MG63 (cell line): ENCODE results near the gene MAB21L2. TPM values are rescaled to one million over a fixed set of nuclear protein-coding genes. Genes with fewer than 3 reads are reported as not detected.
A peak's percentile ranks its signal among the peaks of the same experiment; 100 is the strongest.

Source experiments
- DNase-seq: peaks from one replicate; pipeline ENCODE4 v3.0.0-alpha.2; 2020
- H3K27me3 ChIP-seq: fragments of 250-450 bp; sonication (Bioruptor Pico); 2 replicates; pipeline ENCODE4 v1.5.1; 2020; ENCODE audit warnings: mild to moderate bottlenecking, moderate library complexity
- H3K36me3 ChIP-seq: fragments of 250-450 bp; sonication (Bioruptor Pico); 2 replicates; pipeline ENCODE4 v1.5.1; 2020; ENCODE audit warnings: mild to moderate bottlenecking, moderate library complexity
- H3K4me3 ChIP-seq: fragments of 250-450 bp; sonication (Bioruptor Pico); 2 replicates; pipeline ENCODE4 v1.5.1; 2020; ENCODE audit warnings: mild to moderate bottlenecking, moderate library complexity
- H3K9me3 ChIP-seq: fragments of 250-450 bp; sonication (Bioruptor Pico); 2 replicates; pipeline ENCODE4 v1.5.1; 2020; ENCODE audit warnings: mild to moderate bottlenecking, moderate library complexity
- total RNA-seq: library from RNA; depleted of rRNA; stranded (reverse); fragments of >200 nt; shearing (Covaris generic); gene quantifications from 2 replicates; pipeline ENCODE4 v1.2.3, GENCODE V29; 2014; ENCODE audit warnings: low replicate concordance

Gene MAB21L2
- total RNA-seq, 1 experiment from 2014 or later, result 0.07 TPM

DNA sequence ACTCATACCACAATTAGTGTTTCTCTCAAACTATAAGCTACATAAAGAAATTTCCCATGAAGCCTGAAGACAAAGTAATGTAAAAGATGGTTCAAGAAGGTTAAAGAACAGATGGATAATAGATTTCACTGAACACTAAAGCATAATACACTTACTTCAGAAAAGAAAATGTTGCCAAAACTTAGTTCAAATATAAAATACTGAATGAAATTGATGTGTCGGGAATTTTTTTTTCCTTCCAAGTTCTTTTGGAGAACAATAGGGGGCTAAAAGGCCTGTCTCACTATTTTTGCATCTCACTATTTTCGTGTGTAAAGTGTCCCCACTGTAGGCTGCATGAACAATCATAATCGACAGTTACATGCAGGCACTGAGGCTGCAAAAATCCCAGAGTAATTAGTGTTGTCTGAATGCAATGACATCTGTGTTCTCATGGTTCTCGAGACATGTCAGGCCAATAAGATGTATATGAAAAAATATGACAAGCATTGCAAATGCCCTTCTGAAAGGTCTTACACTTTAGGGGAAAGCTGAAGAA lies 11.9 kb upstream of the MAB21L2 start:
- Histone ChIP-seq H3K27me3 (no peaks in the 10 kb centered on the region), H3K36me3 (no peaks in the 10 kb centered on the region), H3K9me3 (no peaks in the 10 kb centered on the region), H3K4me3 (no peak overlapping the region)
- DNase-seq, result no peak

DNA sequence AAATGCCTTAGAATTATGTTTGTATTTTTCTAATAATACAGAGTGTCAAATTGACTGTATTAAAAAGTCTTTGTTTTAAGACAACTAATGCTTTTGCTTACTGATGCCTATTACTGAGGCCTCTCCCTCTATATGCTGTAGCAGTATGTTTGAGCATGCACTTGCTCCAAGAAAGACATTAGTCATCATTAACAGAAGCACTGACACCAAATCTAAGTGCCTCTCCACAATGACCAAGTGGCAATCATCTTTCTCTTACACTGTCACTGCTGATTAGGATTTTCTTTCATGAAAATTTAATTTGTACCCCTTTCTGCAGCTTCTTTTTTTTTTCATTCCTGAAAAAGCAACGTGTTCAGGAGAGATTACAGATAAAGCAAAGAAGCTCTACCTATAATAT lies 11.1 kb upstream of the MAB21L2 start:
- DNase-seq, result no peak
- Histone ChIP-seq H3K9me3 (no peaks in the 10 kb centered on the region), H3K36me3 (no peaks in the 10 kb centered on the region), H3K4me3 (no peak overlapping the region), H3K27me3 (no peaks in the 10 kb centered on the region)

DNA sequence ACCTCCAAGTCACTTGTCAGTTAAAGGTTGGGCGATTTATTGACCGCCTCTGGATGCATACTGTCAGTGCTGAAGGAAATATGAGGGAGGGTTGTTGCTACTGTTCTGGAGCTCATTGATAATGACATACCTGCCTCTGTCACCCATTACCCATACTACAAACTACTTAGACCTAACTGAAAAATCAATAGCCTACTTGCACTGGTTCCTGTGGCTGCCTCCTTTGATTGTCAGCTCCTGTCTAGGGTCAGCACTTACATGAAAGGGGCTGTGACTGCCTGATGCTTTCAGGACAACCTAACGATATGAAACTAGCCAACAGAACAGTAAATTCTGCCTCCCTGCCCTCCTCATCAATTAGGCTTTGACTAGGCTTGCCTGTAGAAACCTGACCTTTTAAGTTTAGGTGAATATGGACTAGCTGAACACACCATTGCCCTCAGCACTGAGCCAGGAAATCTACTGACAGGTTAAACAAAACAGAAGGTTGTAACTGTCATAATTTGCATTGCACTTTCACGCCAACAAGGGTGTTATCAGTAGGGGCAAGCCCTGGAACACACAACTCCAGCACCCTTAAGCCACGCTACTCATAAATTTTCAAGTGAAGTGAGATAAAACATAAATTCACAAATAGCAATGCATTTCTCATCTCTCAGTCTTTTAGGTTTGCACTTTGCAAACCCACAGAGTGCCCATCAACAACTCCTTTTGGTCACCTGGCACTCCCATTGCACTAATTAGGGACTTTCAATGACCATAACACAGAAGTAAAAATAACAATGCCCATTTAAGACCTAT lies 9.0 kb upstream of the MAB21L2 start:
- no peaks in the 10 kb centered on the region for H3K36me3 ChIP-seq
- H3K9me3 ChIP-seq, result no peaks in the 10 kb centered on the region
- H3K4me3 ChIP-seq, result no peak overlapping the region
- no peak for DNase-seq
- H3K27me3 ChIP-seq, result no peaks in the 10 kb centered on the region

DNA sequence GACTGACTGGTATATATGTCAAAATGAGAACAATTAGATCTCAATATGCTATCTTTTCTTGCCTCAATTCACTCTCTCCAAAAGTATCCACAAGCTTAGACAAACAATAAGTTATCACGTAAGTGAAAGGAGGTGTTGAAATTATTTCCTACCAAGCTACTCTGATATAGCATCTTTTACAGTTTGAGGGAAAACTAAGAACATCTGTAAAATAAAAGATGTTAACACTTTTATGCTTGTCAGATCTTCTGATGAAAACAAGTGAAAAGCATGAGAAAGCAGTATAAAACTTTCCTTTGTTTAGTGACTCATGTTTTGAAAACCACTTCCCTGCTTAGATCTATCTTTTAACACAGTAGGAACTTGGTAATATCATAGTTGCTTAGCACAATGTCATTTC lies 8.4 kb upstream of the MAB21L2 start:
- Histone ChIP-seq H3K36me3 (no peaks in the 10 kb centered on the region), H3K9me3 (no peaks in the 10 kb centered on the region), H3K27me3 (no peaks in the 10 kb centered on the region), H3K4me3 (no peak overlapping the region)
- no peak for DNase-seq

DNA sequence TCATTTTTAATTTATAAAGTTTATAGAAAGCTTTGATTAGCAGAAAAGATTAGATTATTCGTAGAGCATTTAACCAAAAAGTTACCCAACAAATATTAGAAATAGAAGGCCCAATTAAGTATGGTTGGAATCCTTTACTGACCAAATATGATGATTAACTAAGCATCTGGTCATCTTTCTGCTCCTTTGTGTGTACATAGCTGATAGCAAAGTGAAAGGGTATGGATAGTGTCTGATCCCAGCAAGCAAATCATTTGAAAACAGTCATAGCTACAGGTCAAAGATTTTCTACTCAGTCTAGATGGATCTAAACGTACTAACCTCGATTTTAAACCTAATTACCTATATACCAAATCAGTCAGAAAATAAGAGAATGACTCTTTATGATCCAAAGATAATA lies 7.3 kb upstream of the MAB21L2 start:
- Histone ChIP-seq H3K4me3 (no peak overlapping the region), H3K36me3 (no peaks in the 10 kb centered on the region), H3K27me3 (no peaks in the 10 kb centered on the region), H3K9me3 (no peaks in the 10 kb centered on the region)
- no peak for DNase-seq

DNA sequence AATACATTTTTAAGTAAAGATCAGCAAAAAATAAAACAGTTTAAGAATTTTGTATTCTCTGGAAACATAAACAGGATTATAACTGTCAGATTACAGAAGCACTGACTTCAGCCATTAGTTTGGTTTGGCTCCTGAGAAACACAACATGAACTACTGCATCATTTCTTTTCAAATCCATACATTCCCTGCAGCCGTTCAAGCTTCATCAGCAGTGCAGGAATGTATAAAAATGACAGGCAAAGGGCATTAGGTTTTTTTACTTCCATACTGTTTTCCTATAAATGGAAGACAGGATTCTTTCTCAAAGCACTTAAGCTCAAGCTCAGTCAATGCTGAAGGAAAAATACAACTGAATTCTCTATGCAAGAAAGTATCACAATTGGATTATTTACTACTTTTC lies 4.2 kb upstream of the MAB21L2 start:
- DNase-seq, result no peak
- Histone ChIP-seq H3K27me3 (peaks cover 7% of the 10 kb centered on the region; the same call in 1 of the 2 replicates), H3K36me3 (no peaks in the 10 kb centered on the region), H3K9me3 (no peaks in the 10 kb centered on the region), H3K4me3 (no peak overlapping the region)

DNA sequence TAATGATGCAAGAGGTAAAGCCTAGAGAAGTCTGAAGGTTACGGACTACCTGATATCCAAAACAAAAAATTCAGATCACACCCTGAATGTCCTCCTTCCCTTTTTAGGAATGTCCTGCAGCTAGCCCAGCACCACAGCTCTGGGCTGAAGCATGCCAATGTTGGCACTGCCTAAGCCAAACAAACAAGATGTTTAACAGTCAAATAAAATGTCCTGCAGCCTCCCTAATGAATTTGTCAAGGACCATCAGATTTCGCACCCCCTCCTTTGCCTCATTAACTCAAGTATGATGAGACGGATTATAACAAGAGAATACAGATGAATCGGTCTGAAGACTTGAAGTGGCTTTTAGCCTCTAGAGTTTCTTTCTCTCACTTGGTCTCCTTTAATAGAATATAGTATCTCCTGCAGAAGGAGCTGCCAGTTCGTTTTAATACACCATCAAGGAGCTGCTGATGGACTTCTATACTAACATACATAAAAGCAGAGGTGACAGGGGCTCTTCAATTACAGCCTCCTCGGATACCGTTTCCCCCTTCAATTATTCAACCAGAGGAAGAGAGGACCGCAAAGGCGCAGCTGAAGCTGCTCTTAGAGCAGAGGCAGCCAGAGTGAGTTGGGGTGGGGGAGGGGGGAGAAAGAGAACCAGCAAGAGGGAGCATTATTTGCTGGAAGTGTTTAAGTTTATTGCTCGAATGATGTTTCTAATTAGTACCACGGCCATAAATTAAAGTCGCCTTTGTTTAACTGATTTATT lies 3.0 kb upstream of the MAB21L2 start:
- no peaks in the 10 kb centered on the region for H3K9me3 ChIP-seq
- peaks cover 9% of the 10 kb centered on the region; the same call in 1 of the 2 replicates for H3K27me3 ChIP-seq
- H3K4me3 ChIP-seq, result no peak overlapping the region
- no peak for DNase-seq
- no peaks in the 10 kb centered on the region for H3K36me3 ChIP-seq

DNA sequence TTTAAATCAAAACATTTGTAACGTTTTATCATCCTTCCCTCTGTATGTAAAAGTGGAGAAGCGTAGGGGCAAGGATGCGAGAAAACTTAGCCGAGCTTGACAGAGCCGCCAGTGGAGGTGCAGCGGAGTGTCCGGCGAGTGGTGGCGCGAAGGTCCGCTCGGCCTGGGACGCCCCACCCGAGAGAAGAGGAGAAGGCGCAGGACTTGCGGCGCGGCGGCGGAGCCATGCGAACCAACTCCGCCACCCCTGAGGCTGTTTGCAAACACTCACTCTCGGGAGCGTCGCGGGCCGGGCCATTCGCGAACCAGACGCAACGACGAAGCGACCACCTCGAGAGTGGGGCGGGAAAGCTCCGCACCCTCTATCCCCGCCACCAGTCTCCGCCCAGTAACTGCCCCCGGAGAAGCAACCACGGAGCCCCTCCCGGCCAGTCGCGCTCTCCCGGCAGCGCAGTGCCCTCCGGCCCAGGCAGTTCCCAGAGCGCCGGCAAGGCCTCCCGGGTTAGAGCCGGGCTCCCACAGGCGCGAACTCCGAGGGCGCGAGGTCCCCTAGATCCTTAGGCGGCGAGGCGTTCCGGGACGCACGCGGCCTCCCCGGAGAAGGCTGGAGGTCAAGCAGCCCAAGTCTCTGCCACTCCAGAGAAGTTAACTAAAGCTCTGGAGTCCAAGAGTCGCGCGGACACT lies 2.3 kb upstream of the MAB21L2 start:
- DNase-seq, result peak; percentile 3
- Histone ChIP-seq H3K27me3 (peaks cover 9% of the 10 kb centered on the region; the same call in 1 of the 2 replicates), H3K9me3 (no peaks in the 10 kb centered on the region), H3K36me3 (no peaks in the 10 kb centered on the region), H3K4me3 (no peak overlapping the region)

DNA sequence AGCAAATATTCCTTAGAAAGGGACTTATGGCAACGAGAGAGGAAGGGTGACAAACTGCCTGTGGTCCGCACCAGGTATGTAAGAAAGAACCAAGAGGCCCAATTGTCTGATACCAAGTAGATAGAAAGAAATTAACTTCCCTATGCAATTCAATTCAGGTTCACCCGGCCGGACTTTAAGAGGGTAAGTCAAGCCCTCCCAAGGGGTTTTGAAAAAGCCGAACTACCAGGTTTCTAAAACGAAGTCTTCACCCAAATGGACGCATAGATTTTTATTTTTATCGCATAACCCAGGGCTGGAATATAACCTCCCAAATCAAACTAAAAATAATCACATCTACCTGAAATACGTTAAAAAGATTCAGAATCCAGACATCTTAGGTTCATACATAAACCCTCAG lies 1.6 kb upstream of the MAB21L2 start:
- H3K9me3 ChIP-seq, result no peaks in the 10 kb centered on the region
- no peaks in the 10 kb centered on the region for H3K36me3 ChIP-seq
- peaks cover 9% of the 10 kb centered on the region; the same call in 1 of the 2 replicates for H3K27me3 ChIP-seq
- H3K4me3 ChIP-seq, result no peak overlapping the region
- no peak for DNase-seq

DNA sequence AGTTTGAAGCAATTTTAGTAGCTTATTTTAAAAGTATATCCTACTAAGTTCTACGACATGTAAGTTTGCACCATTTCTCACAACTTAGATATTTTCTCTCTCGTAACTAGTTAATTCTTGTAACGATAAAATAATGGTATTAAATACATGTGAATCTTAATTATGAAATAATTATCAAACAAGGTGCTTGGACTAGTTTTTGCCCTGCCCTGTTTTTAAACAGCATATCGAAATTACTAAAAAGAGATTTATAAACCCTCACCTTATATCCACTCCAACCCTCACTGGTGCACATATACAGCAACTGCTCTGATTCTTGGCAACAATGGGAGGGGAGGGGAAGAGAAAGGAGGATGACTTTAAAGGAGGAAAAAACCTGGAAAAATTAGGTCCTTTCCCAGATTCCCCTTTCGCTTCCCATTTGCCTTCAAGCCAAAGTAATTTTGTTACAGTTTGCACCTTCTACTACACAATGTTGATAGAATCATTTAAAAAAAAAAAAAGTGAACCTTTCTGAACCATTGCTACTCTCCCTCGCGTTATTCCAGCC lies 820 bp upstream of the MAB21L2 start:
- DNase-seq, result no peak
- H3K27me3 ChIP-seq, result peaks cover 9% of the 10 kb centered on the region; the same call in 1 of the 2 replicates
- no peaks in the 10 kb centered on the region for H3K9me3 ChIP-seq
- no peak overlapping the region; the same call in 1 of the 2 replicates for H3K4me3 ChIP-seq
- H3K36me3 ChIP-seq, result no peaks in the 10 kb centered on the region

DNA sequence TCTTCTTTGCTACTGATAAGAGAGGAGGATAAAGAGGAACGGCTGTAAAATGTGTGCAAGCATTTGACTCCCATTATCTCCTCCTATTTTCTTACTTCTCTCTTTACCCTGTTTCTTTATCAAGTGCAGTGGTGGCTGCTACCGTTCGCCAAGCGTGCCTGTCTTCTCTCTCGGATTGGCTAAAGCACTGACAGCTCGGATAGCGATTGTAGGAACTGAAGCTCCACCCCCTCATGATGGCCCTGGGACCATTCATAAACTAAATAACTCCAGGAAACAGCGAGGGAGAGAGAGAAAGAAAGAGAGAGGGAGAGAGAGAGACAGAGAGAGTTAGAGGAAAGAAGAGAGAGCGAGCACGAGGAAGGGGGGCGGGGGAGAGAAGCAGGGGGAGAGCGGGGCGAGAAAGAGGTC lies 305 bp upstream of the MAB21L2 start:
- peak; percentile 30 for DNase-seq

DNA sequence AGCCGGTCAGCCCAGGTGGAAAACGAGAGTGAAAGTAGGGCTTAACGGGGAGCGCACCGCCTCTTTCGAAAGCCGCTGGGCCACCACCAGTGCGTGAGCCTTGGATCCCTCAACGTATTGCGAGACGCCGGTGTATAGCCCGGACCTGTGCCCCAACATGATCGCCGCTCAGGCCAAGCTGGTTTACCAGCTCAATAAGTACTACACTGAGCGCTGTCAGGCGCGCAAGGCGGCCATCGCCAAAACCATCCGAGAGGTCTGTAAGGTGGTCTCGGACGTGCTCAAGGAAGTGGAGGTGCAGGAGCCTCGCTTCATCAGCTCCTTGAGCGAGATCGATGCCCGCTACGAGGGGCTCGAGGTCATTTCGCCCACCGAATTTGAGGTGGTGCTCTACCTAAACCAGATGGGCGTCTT lies 929 bp downstream of the MAB21L2 start:
- Histone ChIP-seq H3K9me3 (no peaks in the 10 kb centered on the region), H3K27me3 (peaks cover 9% of the 10 kb centered on the region; the same call in 1 of the 2 replicates), H3K4me3 (peak overlapping the region; percentile 55), H3K36me3 (no peaks in the 10 kb centered on the region)
- peak; percentile 39 for DNase-seq

More for the DNA sequence above, 305 bp upstream of the MAB21L2 start:
- no peaks in the 10 kb centered on the region for H3K36me3 ChIP-seq
- peaks cover 9% of the 10 kb centered on the region; the same call in 1 of the 2 replicates for H3K27me3 ChIP-seq
- peak overlapping the region; percentile 55 for H3K4me3 ChIP-seq
- H3K9me3 ChIP-seq, result no peaks in the 10 kb centered on the region

DNA sequence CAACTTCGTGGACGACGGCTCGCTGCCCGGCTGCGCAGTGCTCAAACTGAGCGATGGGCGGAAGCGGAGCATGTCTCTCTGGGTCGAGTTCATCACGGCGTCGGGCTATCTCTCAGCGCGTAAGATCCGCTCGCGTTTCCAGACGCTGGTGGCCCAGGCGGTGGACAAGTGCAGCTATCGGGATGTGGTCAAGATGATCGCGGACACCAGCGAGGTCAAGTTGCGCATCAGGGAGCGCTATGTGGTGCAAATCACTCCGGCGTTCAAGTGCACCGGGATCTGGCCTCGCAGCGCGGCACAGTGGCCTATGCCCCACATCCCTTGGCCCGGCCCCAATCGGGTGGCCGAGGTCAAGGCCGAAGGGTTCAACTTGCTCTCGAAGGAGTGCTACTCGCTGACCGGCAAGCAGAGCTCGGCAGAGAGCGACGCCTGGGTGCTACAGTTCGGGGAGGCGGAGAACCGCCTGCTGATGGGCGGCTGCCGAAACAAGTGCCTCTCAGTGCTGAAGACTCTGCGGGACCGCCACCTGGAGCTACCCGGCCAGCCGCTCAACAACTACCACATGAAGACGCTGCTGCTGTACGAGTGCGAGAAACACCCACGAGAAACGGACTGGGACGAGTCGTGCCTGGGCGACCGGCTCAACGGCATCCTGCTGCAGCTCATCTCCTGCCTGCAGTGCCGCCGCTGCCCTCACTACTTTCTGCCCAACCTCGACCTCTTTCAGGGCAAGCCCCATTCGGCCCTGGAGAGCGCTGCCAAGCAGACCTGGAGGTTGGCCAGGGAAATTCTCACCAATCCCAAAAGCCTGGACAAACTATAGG lies 1.5 kb downstream of the MAB21L2 start:
- no peaks in the 10 kb centered on the region for H3K36me3 ChIP-seq
- peaks cover 9% of the 10 kb centered on the region; the same call in 1 of the 2 replicates for H3K27me3 ChIP-seq
- peak; percentile 64 for DNase-seq
- peak overlapping the region; percentile 55 for H3K4me3 ChIP-seq
- no peaks in the 10 kb centered on the region for H3K9me3 ChIP-seq

DNA sequence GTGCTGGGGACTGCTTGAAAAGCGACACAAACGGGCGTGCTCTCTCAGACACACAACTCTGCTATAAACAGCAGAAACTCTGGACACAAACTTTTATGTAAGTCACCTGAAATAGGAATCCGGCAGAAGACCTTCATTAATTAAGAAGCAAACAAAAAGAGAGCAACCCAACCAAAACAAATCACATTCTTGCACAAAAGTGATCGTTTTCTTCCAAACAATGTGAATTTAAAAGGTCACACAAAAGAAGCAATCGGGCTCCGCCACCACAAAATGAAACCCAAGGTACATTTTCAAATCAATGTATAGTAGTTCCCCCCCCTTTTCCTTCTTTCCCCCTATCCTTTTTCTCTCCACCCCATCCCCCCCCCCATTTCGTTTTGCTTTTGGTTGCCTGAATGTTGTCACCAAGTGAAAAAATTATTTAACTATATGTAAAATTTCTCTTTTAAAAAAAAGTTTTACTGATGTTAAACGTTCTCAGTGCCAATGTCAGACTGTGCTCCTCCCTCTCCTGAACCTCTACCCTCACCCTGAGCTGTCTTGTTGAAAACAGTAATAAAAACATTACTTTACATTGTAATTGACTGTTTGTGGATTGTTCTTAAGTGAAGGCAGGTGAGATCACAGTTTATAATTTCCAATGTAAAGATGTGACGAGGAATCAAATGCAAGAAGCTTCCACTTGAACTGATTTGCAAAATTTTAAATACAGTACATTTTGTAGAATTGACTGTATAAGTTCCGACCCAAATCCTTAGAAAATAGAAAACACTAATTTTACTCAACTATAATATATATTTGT lies 2.4 kb downstream of the MAB21L2 start:
- peaks cover 9% of the 10 kb centered on the region; the same call in 1 of the 2 replicates for H3K27me3 ChIP-seq
- no peak for DNase-seq
- H3K9me3 ChIP-seq, result no peaks in the 10 kb centered on the region
- H3K4me3 ChIP-seq, result peak overlapping the region; percentile 55
- H3K36me3 ChIP-seq, result no peaks in the 10 kb centered on the region

DNA sequence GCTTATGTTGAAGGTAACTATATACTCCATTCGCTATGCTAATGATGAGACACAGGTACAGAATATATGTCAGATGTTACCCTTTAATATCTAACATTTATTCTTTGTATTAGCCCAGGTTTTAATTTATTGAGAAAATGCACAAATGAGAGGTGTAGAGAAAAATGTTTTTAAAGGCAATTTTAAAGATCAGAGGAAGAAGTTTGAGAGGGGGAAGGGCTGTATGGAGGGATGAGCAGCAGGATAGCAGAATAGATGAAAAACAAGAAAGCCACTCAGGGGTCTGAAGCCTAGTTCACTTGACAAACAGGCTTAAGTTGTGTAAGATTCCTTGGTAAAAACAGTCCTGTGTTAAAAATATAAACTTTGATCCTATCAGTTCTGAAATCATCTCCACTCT lies 3.7 kb downstream of the MAB21L2 start:
- Histone ChIP-seq H3K27me3 (peaks cover 9% of the 10 kb centered on the region; the same call in 1 of the 2 replicates), H3K9me3 (no peaks in the 10 kb centered on the region), H3K36me3 (no peaks in the 10 kb centered on the region), H3K4me3 (no peak overlapping the region)
- no peak for DNase-seq
